HCT116 (cell line): ENCODE measurements around the gene BLACAT1. TPM values are rescaled to one million over a fixed set of nuclear protein-coding genes. Genes with fewer than 3 reads are reported as not detected.

Source experiments
- ATAC-seq: fragments of 200-7000 bp; cut with Tn5 transposase; 2 replicates; pipeline ENCODE4 v1.9.1; 2020; ENCODE audit warnings: mild to moderate bottlenecking, moderate library complexity
- BruUV-seq: library from RNA; stranded (reverse); fragments of 400-500 nt; replicated peaks from 2 replicates; lab custom pipeline; 2021; lab: Mats Ljungman, UMichigan
- CTCF ChIA-PET: fragments of 300-600 bp; sonication (Branson Sonifier 250); formaldehyde crosslinking; loops from one replicate; lab custom pipeline; 2021; ENCODE audit warnings: antibody characterized with exemption; lab: Charles Lee
- POLR2A ChIA-PET: fragments of 300-600, 350-600 bp; sonication (Branson Sonifier 250); formaldehyde crosslinking; loops from one replicate; lab custom pipeline; 2021; ENCODE audit warnings: antibody characterized with exemption; lab: Charles Lee
- RAD21 ChIA-PET, 2 experiments: fragments of 300-600 bp; sonication (Branson Sonifier 250); formaldehyde crosslinking; loops; one replicate each; lab custom pipeline; 2023; ENCODE audit warnings: low total read pairs in 2 of 2; ENCODE audit not compliant: uncharacterized antibody in 2 of 2, unreplicated experiment in 2 of 2, low non-redundant PET in 1 of 2; lab: Charles Lee
- DNase-seq: peaks from one replicate; pipeline ENCODE4 v3.0.0-alpha.2; 2010; ENCODE audit warnings: low read depth, low spot score
- H2AFZ ChIP-seq: fragments of 200-600 bp; shearing (Covaris generic), sonication (generic); 2 replicates; pipeline ENCODE4 v1.6.1; 2017; ENCODE audit warnings: low read depth, mixed run types, mixed read lengths, antibody characterized with exemption, low read length; ENCODE audit not compliant: poor library complexity, severe bottlenecking
- H3K27ac ChIP-seq: 2 replicates; pipeline ENCODE4 v1.5.1; 2012; ENCODE audit warnings: low read depth, low read length
- H3K27me3 ChIP-seq: fragments of 200-600 bp; sonication (generic); 2 replicates; pipeline ENCODE4 v1.6.1; 2016; ENCODE audit warnings: mixed run types, low read length, mixed read lengths; ENCODE audit not compliant: insufficient read depth
- H3K36me3 ChIP-seq, 2 experiments: fragments of 200-500 bp in 1 of 2; fragments of 200-600 bp in 1 of 2; sonication (Bioruptor generic) in 1 of 2; sonication (generic) in 1 of 2; 2 replicates each; pipeline versions ENCODE4 v1.5.1 to v1.6.1; 2014 to 2016; ENCODE audit warnings: low read length in 2 of 2, inconsistent platforms in 1 of 2, mixed read lengths in 1 of 2, mixed run types in 1 of 2; ENCODE audit not compliant: insufficient read depth in 2 of 2, control insufficient read depth in 1 of 2
- H3K4me1 ChIP-seq, 2 experiments: fragments of 200-600 bp in 1 of 2; sonication (generic) in 1 of 2; 2 replicates each; pipeline versions ENCODE4 v1.5.1 to v1.6.1; 2012 to 2017; ENCODE audit warnings: low read length in 2 of 2, inconsistent platforms in 1 of 2, mild to moderate bottlenecking in 1 of 2, mixed read lengths in 1 of 2, mixed run types in 1 of 2, moderate library complexity in 1 of 2; ENCODE audit not compliant: insufficient read depth in 2 of 2, control insufficient read depth in 1 of 2
- H3K4me2 ChIP-seq: fragments of 200-600 bp; sonication (generic); 2 replicates; pipeline ENCODE4 v1.6.1; 2017; ENCODE audit warnings: mixed run types, low read length, mixed read lengths
- H3K4me3 ChIP-seq, 2 experiments: fragments of 200-600 bp in 1 of 2; sonication (generic) in 1 of 2; replicated peaks in 1 of 2; 2 replicates each; pipeline ENCODE4 v1.5.1; 2011 to 2016; ENCODE audit warnings: low read length in 2 of 2, control low read depth in 1 of 2, low read depth in 1 of 2, mild to moderate bottlenecking in 1 of 2, mixed read lengths in 1 of 2, mixed run types in 1 of 2
- H3K79me2 ChIP-seq: fragments of 200-600 bp; sonication (generic); 2 replicates; pipeline ENCODE4 v1.6.1; 2017; ENCODE audit warnings: mild to moderate bottlenecking, mixed run types, low read length, moderate library complexity, mixed read lengths; ENCODE audit not compliant: insufficient read depth
- H3K9ac ChIP-seq: fragments of 200-600 bp; sonication (generic); 2 replicates; pipeline ENCODE4 v1.6.1; 2016; ENCODE audit warnings: low read length, mixed read lengths
- H3K9me2 ChIP-seq: fragments of 200-600 bp; sonication (generic), shearing (Covaris generic); 2 replicates; pipeline ENCODE4 v1.6.1; 2017; ENCODE audit warnings: mixed run types, mild to moderate bottlenecking, moderate library complexity; ENCODE audit not compliant: insufficient read depth
- H3K9me3 ChIP-seq, 2 experiments: fragments of 200-500 bp in 1 of 2; fragments of 200-600 bp in 1 of 2; sonication (Bioruptor generic) in 1 of 2; sonication (generic) in 1 of 2; 2 replicates each; pipeline ENCODE4 v1.6.1; 2014 to 2017; ENCODE audit warnings: low read length in 2 of 2, mixed read lengths in 2 of 2, inconsistent platforms in 1 of 2, low read depth in 1 of 2, mild to moderate bottlenecking in 1 of 2, mixed run types in 1 of 2, moderate library complexity in 1 of 2; ENCODE audit not compliant: control insufficient read depth in 1 of 2, insufficient read depth in 1 of 2
- H4K20me1 ChIP-seq: fragments of 200-600 bp; sonication (generic), shearing (Covaris generic); 2 replicates; pipeline ENCODE4 v1.6.1; 2017; ENCODE audit warnings: mixed run types, mild to moderate bottlenecking, moderate library complexity; ENCODE audit not compliant: insufficient read depth
- ELF1 ChIP-seq: IDR thresholded peaks from 2 replicates; pipeline ENCODE4 v1.6.1; 2012; ENCODE audit warnings: low read depth, borderline replicate concordance
- EZH2 ChIP-seq: fragments of 200-600 bp; sonication (generic); IDR thresholded peaks from 2 replicates; pipeline ENCODE4 v1.6.1; 2017; ENCODE audit warnings: antibody characterized with exemption, mixed run types
- EZH2phosphoT487 ChIP-seq: fragments of 200-600 bp; IDR thresholded peaks from 2 replicates; pipeline ENCODE4 v1.6.1; 2018; ENCODE audit warnings: antibody characterized with exemption, borderline replicate concordance
- MAX ChIP-seq: IDR thresholded peaks from 2 replicates; pipeline ENCODE4 v1.6.1; 2012
- POLR2A ChIP-seq: IDR thresholded peaks from 2 replicates; pipeline ENCODE4 v1.7.0; 2011; ENCODE audit warnings: borderline replicate concordance; ENCODE audit not compliant: insufficient read depth, insufficient read length; ENCODE audit errors: extremely low read depth
- POLR2AphosphoS5 ChIP-seq: IDR thresholded peaks from 2 replicates; pipeline ENCODE4 v1.6.1; 2011; ENCODE audit warnings: mild to moderate bottlenecking, low read depth, low read length, moderate library complexity
- SRF ChIP-seq: IDR thresholded peaks from 2 replicates; pipeline ENCODE4 v1.6.1; 2012; ENCODE audit warnings: low read depth
- ZFX ChIP-seq: fragments of 450-650 bp; IDR thresholded peaks from 2 replicates; pipeline ENCODE4 v1.6.1; 2017
- ZNF274 ChIP-seq: fragments of 200-500 bp; sonication (Bioruptor generic); IDR thresholded peaks from 2 replicates; pipeline ENCODE4 v1.6.1; 2014; ENCODE audit warnings: mild to moderate bottlenecking, low read depth, low read length, inconsistent platforms
- intact Hi-C: fragments of 100-400 bp; cut with micrococcal nuclease; formaldehyde crosslinking; loops from 2 replicates; pipeline ENCODE4 v1.10.0; 2022
- total RNA-seq: library from RNA; stranded (reverse); gene quantifications from one replicate; pipeline ENCODE4 v1.2.1, GENCODE V29; 2021; ENCODE audit not compliant: unreplicated experiment

BLACAT1 gene
- total RNA-seq, 1 experiment from 2014 or later, result 3.9 TPM

GRCh38 chr1:205473475-205473874 is 17.6 kb upstream of the BLACAT1 start (continued):
- TF ChIP-seq POLR2A, result no peak
- no peak for TF ChIP-seq SRF
- TF ChIP-seq MAX, result no peak
- no peak for TF ChIP-seq ZNF274

GRCh38 chr1:205472737-205473441 is 17.0 kb upstream of the BLACAT1 start:
- Histone ChIP-seq H3K27me3 (no peaks in the 10 kb centered on the region), H3K36me3 (no peaks in the 10 kb centered on the region), H3K9me3 (peaks cover 0 to 8% of the 10 kb centered on the region in 2 experiments; a peak in 1 of 4 replicates), H4K20me1 (no peaks in the 10 kb centered on the region), H3K4me2 (no peak overlapping the region), H3K9ac (no peak overlapping the region), H2AFZ (no peak overlapping the region), H3K4me1 (peaks cover 6 to 8% of the 10 kb centered on the region in 2 experiments), H3K79me2 (no peaks in the 10 kb centered on the region), H3K4me3 (no peak overlapping the region), H3K9me2 (no peaks in the 10 kb centered on the region), H3K27ac (no peak overlapping the region)
- POLR2A ChIA-PET, result no interaction called here
- ATAC-seq, result no peak
- CTCF ChIA-PET, result interaction anchor here (1.2 kb wide), 1 partner anchor 12 kb away, joined by 3 read pairs; no protein-coding TSS in a partner anchor
- no peak for TF ChIP-seq EZH2
- TF ChIP-seq ZFX, result no peak
- no peak for TF ChIP-seq SRF
- no peak for TF ChIP-seq EZH2phosphoT487
- TF ChIP-seq POLR2AphosphoS5, result no peak
- no peak for TF ChIP-seq ELF1
- RAD21 ChIA-PET, result no interaction called here
- DNase-seq, result no peak
- intact Hi-C loops, result no loop called here
- BruUV-seq, result no TSS peak
